ENCODE results near the gene FADS2.

Gene FADS2

DNA sequence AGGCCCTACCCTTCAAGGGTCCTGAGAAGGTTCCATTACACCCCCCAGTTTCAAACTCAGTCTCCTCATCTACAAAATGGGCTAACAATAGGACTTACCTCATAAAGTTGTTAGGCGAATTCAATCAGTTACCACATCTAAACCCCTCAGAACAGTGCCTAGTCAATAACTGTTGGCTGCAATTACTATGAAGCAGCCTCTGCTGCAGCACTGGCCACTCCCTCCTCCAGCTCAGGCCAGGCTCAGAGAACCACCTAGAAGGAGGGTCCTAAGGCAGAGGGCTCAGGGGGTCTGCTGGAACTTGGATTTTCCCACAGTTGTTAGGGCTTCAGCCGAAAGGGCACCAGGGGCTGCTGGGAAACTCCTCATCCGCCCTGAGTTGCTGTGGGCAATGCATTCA is 58.5 kb downstream of the FADS2 start:
- FAIRE-seq (no peak), DNase-seq (ENCODE audit: insufficient read length) (no peak)
- TF ChIP-seq POLR2AphosphoS5 (IDR thresholded peaks at IDR 0.05; ENCODE audit: low read depth, low read length): no peak
- TF ChIP-seq TAF1 (IDR thresholded peaks at IDR 0.05; ENCODE audit: borderline replicate concordance, low read depth, low read length): no peak
- no peak for TF ChIP-seq POLR2A (IDR thresholded peaks at IDR 0.05; ENCODE audit: low read depth, low read length)

DNA sequence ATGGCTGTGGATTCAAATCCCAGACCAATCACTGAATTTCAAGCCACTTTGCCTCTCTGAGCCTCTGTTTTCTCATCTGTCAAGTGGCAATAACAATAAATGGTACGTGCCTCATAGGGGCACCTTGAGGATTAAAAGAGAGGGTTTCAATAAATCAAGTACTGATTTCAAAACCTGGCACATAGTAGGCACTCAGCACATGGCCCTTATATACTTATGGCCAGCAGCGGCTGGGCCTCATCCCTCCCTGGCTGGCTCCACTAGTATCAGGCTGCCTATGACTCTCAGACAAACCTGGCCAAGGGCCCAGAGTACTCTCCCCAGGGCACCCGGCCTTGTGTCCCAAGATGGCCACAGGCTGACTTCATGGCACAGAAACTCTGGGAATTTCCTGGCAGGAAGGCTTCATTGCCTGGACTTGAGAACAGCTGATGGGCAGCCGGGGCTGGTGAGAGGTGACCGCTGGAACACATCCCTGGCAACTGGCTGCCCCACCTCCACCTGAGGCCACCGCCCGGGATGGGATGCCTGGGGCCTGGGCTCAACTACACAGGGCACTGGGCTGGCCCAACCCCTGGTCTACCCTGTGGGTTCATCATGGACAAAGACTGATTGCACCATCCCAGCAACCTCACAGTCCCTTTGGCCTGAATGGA is 59.9 kb downstream of the FADS2 start:
- TF ChIP-seq TAF1 (IDR thresholded peaks at IDR 0.05; ENCODE audit: borderline replicate concordance, low read depth, low read length): no peak
- no peak for TF ChIP-seq POLR2AphosphoS5 (IDR thresholded peaks at IDR 0.05; ENCODE audit: low read depth, low read length)
- no peak for TF ChIP-seq POLR2A (IDR thresholded peaks at IDR 0.05; ENCODE audit: low read depth, low read length)
- DNase-seq (ENCODE audit: insufficient read length): no peak
- FAIRE-seq: no peak

DNA sequence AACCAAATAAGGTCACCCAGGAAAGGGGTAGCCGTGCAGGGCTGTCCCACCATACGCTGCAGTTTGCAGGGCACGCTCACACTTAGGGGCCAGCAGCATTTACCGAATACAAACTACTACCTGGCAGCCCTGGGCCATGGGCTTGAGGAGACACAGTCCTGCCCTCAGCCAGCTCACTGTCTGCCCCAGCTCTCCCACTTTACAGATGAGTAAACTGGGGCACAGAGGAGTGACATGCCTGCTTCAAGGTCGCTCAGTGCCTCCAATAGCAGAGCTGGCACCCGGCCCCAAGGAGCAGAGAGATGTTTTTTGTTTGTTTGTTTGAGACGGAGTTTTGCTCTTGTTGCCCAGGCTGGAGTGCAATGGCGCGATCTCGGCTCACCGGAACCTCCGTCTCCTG is 60.5 kb downstream of the FADS2 start:
- DNase-seq (ENCODE audit: insufficient read length): no peak
- no peak for FAIRE-seq
- TF ChIP-seq POLR2A (IDR thresholded peaks at IDR 0.05; ENCODE audit: low read depth, low read length) (no peak), TAF1 (IDR thresholded peaks at IDR 0.05; ENCODE audit: borderline replicate concordance, low read depth, low read length) (no peak), POLR2AphosphoS5 (IDR thresholded peaks at IDR 0.05; ENCODE audit: low read depth, low read length) (no peak)

DNA sequence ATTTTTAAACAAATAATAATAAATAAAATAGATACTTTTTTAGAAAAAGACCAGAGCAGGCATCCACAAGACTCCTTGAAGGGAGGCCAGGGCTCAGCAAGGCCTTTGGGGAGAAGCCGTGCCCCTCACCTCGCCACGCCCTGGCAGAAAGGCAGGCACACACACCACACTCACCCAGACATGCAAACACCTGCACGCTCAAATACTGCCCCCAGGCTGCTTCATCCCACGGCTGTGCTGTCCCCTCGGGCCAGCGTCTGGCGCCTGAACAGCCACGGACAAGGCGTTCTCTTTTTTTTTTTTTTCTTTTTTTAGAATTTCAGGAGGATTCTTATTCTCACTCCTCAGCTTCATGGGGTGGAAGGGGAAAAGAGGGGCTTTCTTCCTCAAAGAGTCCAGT is 61.7 kb downstream of the FADS2 start:
- FAIRE-seq (no peak), DNase-seq (ENCODE audit: insufficient read length) (no peak)
- TF ChIP-seq POLR2A (IDR thresholded peaks at IDR 0.05; ENCODE audit: low read depth, low read length): no peak
- TF ChIP-seq TAF1 (IDR thresholded peaks at IDR 0.05; ENCODE audit: borderline replicate concordance, low read depth, low read length): no peak
- TF ChIP-seq POLR2AphosphoS5 (IDR thresholded peaks at IDR 0.05; ENCODE audit: low read depth, low read length): no peak

DNA sequence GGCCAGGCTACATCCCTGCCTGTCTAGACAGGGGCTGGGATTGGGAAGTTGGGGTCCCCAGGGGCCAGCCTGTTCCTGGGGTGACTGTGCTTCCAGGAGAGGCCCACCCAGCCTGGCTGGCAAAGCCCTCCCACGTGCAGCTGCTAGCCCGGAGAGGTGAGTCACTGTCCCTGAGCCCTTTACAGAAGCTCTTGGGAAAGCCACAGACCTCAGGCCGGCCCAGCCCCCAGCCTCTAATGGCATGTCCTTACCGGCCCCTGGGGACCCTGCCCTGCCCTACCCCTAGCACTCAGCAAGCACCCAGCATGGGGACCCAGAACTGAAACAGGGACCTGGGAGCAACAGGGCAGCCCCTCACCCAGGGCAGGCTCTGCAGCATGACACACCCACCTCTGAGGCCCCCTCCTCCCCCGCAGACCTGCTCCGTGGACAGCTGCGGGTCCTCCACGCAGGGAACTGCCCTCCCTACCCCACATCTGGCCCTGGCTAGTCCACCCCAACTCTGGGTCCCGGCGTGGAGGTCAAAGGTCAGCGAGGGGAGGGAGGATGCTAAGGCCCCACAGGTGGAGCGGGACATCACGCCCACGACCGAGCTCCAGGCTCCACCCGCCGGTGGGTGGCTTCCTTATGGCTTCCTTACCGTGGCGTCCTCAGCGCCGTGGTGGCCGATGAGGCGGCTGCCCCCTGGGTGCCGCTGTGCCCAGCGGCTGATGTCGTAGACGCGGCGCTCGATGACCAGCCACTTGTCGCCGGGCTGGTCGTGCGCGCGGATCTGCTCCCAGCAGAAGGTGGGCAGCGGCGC is 62.6 kb downstream of the FADS2 start:
- no peak for DNase-seq (ENCODE audit: insufficient read length)
- peak; percentile 76 for FAIRE-seq
- TF ChIP-seq POLR2AphosphoS5 (IDR thresholded peaks at IDR 0.05; ENCODE audit: low read depth, low read length) (no peak), POLR2A (IDR thresholded peaks at IDR 0.05; ENCODE audit: low read depth, low read length) (no peak), TAF1 (IDR thresholded peaks at IDR 0.05; ENCODE audit: borderline replicate concordance, low read depth, low read length) (no peak)

DNA sequence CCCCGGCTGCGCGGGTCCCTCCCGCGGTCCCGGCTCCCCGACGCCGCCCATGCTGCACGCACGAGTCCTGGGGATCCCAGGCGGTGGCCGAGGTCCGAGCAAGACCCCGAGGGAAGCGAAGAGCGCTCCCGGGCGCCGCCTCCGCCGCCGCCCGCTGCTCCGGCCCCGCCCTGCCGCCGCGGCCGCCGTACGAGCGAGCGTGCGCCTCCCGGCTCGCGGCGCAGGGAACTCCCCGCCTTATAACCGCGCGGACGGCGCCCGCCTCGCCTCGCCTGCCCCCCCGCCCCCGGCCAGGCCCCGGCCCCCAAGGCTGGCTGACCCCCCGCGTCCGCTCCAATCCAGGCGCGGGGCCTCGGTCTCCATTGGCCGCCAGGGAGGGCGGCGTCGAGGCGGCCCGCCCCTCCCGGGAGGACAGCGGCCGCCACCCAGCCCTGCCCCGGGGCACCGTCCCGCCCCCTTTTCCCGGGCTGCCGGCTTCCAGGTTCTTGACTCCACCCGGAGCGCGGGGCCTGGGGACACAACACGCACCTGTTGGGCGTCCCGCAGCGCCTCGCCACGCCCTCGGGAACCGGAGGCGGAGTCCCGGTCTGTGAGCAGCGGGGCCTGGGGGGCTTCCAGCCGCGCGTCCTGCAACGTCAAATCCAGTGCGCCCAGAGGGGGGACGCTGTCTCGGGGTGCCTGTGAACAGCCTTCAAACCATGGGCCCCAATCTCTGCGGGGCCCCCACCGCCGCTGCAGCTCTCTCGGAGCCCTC is 63.4 kb downstream of the FADS2 start, which contains the start of gene FADS3:
FADS3 (minus strand) TSS at position 215 of the 754 bp plus-strand sequence; CDS start at position 51, 164 bp downstream.
- DNase-seq (ENCODE audit: insufficient read length) (peak; percentile 73), FAIRE-seq (peak; percentile 42)
- TF ChIP-seq POLR2A (IDR thresholded peaks at IDR 0.05; ENCODE audit: low read depth, low read length) (no peak), TAF1 (IDR thresholded peaks at IDR 0.05; ENCODE audit: borderline replicate concordance, low read depth, low read length) (no peak), POLR2AphosphoS5 (IDR thresholded peaks at IDR 0.05; ENCODE audit: low read depth, low read length) (no peak)

DNA sequence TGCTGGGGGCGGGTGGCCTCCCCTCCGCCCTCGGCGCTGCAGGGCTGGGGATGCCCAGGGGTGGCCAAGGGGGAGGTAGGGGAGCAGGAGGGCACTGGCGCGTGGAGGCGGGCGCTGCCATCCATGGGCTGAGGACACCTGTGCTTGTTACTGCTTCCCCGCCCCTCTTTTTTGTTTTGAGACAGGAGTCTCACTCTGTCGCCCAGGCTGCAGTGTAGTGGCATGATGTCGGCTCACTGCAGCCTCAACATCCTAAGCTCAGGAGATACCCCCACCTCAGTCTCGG is 63.9 kb downstream of the FADS2 start:
- DNase-seq (ENCODE audit: insufficient read length) (no peak), FAIRE-seq (peak; percentile 54)
- TF ChIP-seq POLR2AphosphoS5 (IDR thresholded peaks at IDR 0.05; ENCODE audit: low read depth, low read length) (no peak), POLR2A (IDR thresholded peaks at IDR 0.05; ENCODE audit: low read depth, low read length) (no peak), TAF1 (IDR thresholded peaks at IDR 0.05; ENCODE audit: borderline replicate concordance, low read depth, low read length) (no peak)

DNA sequence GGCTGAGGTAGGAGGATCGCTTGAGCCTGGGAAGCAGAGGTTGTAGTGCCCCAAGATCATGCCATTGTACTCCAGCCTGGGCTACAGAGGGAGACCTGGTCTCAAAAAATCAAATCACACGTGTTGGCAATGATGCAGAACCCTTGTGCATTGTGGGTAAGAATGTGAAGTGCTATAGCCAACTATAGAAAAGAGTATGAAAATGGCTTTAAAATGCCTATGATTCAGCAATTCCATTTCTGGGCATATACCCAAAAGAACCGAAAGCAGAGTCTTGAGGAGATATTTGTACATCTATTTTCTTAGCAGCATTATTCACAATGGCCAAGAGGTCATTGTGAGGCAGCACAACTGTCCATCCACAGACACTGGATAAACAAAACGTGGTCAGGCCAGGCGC is 65.9 kb downstream of the FADS2 start:
- TF ChIP-seq TAF1 (IDR thresholded peaks at IDR 0.05; ENCODE audit: borderline replicate concordance, low read depth, low read length) (no peak), POLR2AphosphoS5 (IDR thresholded peaks at IDR 0.05; ENCODE audit: low read depth, low read length) (no peak), POLR2A (IDR thresholded peaks at IDR 0.05; ENCODE audit: low read depth, low read length) (no peak)
- DNase-seq (ENCODE audit: insufficient read length): no peak
- FAIRE-seq: no peak

DNA sequence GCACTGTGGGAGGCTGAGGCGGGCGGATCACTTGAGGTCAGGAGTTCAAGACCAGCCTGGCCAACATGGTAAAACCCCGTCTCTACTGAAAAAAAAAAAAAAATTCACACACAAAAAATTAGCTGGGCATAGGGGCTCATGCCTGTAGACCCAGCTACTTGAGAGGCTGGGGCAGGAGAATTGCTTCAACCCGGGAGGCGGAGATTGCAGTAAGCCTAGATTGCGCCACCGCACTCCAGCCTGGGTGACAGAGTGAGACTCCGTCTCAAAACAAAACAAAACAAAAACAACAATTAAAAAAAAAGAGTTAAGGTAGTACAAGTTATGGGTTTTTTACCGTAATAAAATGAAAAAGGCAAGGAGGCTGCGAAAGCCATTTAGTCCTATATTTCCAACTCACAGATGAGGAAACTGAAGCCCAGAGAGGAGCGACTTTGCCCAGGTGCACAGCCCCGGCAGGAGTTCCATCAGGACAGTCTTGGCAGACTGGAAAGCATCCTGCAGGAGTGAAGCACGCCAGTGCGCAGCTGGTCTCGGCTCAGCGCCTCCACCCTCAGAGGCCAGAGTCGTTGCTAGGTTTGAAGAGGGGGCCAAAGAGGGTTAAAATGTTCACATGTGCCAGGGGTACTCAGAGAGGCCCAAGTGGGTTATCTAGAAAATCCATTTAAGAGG is 67.1 kb downstream of the FADS2 start:
- DNase-seq (ENCODE audit: insufficient read length) (no peak), FAIRE-seq (no peak)
- TF ChIP-seq POLR2A (IDR thresholded peaks at IDR 0.05; ENCODE audit: low read depth, low read length) (no peak), POLR2AphosphoS5 (IDR thresholded peaks at IDR 0.05; ENCODE audit: low read depth, low read length) (no peak), TAF1 (IDR thresholded peaks at IDR 0.05; ENCODE audit: borderline replicate concordance, low read depth, low read length) (no peak)

DNA sequence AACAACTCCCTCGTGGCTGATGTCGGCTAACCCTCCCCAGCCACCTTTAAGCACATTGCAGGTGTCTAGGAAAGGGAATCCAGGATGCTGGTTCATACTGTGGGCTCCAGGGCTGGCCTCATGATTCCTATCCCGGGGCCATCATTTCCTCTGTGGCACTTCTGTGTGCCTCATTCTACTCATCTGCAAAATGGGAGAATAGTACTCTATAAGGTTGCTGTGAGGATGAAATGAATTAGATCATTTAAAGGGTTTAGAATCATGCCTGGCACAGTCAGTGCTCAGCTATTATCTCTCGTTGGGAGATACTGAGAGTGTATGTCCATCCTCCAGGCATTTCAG is 67.6 kb downstream of the FADS2 start:
- DNase-seq (ENCODE audit: insufficient read length): no peak
- no peak for FAIRE-seq
- no peak for TF ChIP-seq POLR2AphosphoS5 (IDR thresholded peaks at IDR 0.05; ENCODE audit: low read depth, low read length)
- no peak for TF ChIP-seq POLR2A (IDR thresholded peaks at IDR 0.05; ENCODE audit: low read depth, low read length)
- no peak for TF ChIP-seq TAF1 (IDR thresholded peaks at IDR 0.05; ENCODE audit: borderline replicate concordance, low read depth, low read length)

Data from GM12892 (cell line).